Kidney capillary endothelial cell (primary cell): ENCODE data around the gene C12orf56.
A peak's percentile ranks its signal among the peaks of the same experiment; 100 is the strongest.
"Not testable (repeated sequence)": the region's sequence is repeated elsewhere in the genome, so short reads cannot be mapped to it uniquely, and the experiment has no call there.

Source experiments
- DNase-seq: peaks from one replicate; pipeline ENCODE4 v3.0.0-alpha.2; 2018; ENCODE audit warnings: low spot score

The C12orf56 gene

DNA sequence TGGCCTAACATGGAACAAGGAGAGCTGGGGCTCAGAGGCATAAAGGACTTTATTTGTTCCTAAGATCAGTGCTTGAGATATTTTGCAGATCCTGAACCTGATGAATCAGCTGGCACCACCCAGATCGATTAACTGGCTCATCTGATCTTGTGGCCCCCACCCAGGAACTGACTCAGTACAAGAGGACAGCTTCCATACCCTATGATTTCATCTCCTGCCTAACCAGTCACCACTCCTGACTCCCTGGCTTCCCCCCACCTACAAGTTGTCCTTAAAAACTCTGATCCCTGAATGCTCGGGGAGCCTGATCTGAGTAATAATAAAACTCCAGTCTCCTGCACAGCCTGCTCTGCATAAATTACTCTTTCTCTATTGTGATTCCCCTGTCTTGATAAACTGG, 5.1 kb downstream of the C12orf56 start:
- DNase-seq: no peak

DNA sequence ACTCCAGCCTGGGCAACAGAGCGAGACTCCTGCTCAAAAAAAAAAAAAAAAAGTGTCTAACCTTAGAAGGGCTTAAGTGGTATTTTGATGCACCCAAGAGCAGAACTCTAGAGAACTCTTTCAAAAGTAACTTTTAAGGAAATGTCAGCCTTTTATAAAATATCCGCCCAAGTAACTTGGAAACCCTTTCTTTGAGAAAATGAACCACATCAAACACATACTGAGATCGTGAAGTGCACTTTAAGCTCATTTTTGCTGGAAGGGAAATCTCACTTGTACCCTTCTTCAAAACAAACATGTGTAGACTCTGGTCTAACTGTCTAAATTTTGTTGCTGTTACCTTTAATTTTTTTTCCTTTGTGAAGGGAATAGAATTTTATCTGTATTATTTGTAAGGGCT, 5.5 kb downstream of the C12orf56 start:
- DNase-seq: no peak

DNA sequence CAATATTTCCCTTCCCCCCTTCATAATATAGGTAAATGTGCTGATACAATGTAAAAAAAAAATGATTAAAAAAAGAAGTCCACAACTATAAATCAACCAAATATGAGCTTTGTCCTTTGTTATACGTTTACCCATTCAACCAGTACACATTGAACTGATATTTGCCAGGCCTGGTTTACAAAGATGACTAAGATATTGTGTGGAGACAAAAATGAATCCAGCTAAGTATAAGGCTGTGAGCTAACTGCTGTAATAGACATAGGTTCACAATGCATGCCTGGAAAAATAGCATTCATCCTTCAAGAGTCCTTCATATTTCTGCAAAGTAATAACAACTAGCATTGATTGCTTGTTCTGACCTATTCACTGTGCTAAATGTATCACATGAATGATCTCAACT, 6.9 kb downstream of the C12orf56 start:
- DNase-seq: no peak

DNA sequence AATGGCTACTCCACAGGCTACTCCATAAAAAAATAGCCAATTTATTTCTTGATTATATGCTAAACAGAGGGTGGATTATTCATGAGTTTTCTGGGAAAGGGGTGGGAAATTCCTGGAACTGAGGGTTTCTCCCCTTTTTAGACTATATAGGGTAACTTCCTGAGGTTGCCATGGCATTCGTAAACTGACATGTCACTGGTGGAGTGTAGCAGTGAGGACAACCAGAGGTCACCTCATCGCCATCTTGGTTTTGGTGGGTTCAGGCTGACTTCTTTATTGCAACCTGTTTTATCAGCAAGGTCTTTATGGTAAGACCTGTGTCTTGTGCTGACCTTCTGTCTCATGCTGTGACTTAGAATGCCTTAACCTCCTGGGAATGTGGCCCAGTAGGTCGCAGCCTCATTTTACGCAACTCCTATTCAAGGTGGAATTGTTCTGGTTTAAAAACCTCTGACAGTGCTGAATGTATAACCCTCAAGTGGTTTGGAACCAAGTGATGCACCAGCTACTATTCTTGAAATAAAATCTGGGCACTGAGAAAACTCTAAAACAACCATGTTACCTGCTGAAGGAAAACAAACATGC, 27.7 kb downstream of the C12orf56 start:
- no peak for DNase-seq

GRCh38 chr12:64361173-64361572, 29.4 kb downstream of the C12orf56 start:
- not testable (repeated sequence) for DNase-seq

DNA sequence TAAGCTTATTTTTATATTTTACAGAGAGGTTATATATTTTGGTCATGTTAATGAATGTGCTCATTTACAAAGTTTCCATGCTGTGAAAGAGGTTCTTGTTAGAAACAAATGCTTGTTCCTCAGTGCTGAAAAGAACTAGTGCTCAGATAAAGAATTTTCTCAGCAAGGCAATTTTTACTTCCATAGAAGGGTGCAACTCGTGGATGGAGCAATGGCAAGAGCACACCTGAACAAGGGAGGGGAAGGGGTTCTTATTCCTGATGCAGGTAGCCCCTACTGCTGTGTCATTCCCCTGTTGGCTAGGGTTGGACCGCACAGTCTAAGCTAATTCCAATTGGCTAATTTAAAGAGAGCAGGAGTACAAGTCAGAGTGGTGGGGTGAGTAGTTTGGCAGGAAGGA, 34.3 kb downstream of the C12orf56 start:
- DNase-seq: not testable (repeated sequence)

GRCh38 chr12:64352181-64352580, 38.4 kb downstream of the C12orf56 start:
- no peak for DNase-seq

- no peak for DNase-seq
Observed at GRCh38 chr12:64351265-64351664, 39.3 kb downstream of the C12orf56 start.

- DNase-seq: no peak
Observed at GRCh38 chr12:64347630-64348029, 42.9 kb downstream of the C12orf56 start.

DNA sequence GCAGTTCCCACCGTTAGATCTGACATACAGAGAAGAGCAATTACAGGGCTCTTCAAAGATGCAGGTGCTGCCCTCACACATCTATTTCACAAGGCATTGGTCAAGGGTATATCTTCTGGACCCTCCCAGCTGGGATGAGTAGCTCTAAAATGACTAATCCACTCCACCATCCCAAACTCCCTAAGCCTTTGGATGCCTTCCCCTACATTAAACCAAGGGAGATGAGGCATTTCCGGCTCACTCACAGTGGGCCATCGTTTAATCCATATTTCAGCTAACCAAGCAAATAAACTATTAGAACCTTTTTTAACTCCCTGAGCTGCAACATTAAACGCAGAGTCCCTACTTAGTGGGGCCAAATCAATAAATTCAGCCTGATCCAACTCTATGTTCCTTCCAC, 45.9 kb downstream of the C12orf56 start:
- DNase-seq: not testable (repeated sequence)

DNA sequence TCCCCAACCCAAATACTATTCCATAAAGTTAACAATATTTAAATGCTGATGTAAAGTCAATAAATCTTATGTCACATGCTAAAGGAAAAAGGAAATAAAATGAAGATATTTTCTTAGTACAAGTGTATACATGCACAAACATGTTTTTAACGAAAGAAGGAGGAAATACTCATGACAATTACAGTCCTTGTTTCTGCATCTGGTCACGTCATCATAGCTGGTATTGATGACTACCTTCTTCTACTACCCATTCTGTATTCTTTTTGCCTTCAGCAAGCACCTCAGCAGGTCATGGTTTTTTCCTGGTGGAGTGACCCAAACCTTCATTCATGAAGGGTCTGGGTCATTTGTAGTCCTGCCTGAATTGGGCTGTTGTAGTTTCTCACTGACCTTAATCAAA, 50.0 kb downstream of the C12orf56 start:
- DNase-seq: not testable (repeated sequence)

- no peak for DNase-seq
Observed at GRCh38 chr12:64335886-64336466, 54.6 kb downstream of the C12orf56 start.

- no peak for DNase-seq
Observed at GRCh38 chr12:64332938-64333337, 57.6 kb downstream of the C12orf56 start.

DNA sequence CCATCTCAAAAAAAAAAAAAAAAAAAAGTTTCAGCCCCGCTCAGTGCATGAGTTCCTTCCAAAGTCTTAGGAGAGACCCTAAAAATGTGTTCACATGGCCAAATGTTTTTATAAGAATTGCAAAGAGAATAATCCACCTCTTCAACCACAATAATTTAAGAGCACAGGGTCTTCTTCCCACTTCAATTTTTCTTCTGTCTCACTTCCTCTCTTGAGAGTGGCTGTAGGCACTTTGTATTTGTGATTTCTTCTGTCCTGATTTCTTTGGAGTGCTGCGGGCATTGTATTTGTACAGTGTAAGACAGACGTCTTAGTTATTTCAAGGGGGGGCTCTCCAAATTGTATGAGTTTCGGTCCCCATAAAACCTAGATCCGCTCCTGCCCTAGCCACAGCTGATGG, 58.3 kb downstream of the C12orf56 start:
- no peak for DNase-seq

- DNase-seq: not testable (repeated sequence)
Observed at GRCh38 chr12:64329031-64329710, 61.4 kb downstream of the C12orf56 start.

- no peak for DNase-seq
Observed at GRCh38 chr12:64325055-64325454, 65.5 kb downstream of the C12orf56 start.

DNA sequence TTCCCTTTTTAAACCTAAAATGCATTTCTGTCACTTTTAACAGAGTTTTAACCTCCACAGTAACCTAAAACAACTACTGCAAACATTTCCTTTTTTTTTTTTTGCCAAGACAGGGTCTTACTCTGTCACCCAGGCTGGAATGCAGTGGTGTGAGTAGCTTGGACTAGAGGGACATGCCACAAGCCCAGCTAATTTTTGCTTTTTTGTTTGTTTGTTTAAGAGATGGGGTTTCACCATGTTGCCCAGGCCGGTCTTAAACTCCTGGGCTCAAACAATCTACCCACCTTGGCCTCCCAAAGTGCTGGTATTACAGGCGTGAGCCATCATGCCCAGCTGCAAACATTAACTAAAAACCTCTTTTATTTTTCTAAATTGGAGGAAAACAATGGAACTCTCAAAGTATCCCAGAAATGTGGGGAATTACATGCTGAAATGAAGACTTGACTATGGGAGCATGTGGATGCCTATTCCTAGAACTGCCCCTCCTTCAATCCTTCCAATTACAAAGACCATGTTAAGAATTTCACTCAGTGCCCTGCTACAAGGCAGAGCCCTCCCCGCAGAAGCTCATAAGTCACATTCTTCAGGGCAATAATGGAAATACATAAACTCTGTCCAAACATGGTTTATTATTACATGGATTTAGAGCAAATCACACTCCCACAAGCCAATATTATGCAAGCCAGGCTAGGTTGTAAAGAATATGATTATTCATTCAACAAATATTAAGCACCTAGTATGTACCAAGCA, 66.9 kb downstream of the C12orf56 start:
- DNase-seq: no peak

GRCh38 chr12:64323006-64323405, 67.6 kb downstream of the C12orf56 start:
- DNase-seq: no peak

- DNase-seq: no peak
Observed at GRCh38 chr12:64320611-64321010, 69.9 kb downstream of the C12orf56 start.

GRCh38 chr12:64319540-64320225, 70.9 kb downstream of the C12orf56 start:
- not testable (repeated sequence) for DNase-seq

- DNase-seq: peak; percentile 10
Observed at GRCh38 chr12:64318605-64319004, 72.0 kb downstream of the C12orf56 start.

- DNase-seq: no peak
Observed at GRCh38 chr12:64311877-64312276, 78.7 kb downstream of the C12orf56 start.
